Breast epithelium (tissue), 3 donors: ENCODE measurements around the gene COX17.

Experiments used
- CTCF ChIP-seq, 3 donors: fragments of 450-650 bp; IDR thresholded peaks; one replicate each; pipeline ENCODE4 v1.5.1; 2016 to 2017; ENCODE audit warnings: antibody characterized with exemption in 3 of 3, mild to moderate bottlenecking in 3 of 3, moderate library complexity in 3 of 3
- POLR2A ChIP-seq: fragments of 450-650 bp; IDR thresholded peaks from one replicate; pipeline ENCODE4 v1.6.1; 2016; ENCODE audit warnings: antibody characterized with exemption, mild to moderate bottlenecking, moderate library complexity

- no peak for TF ChIP-seq CTCF (IDR thresholded peaks at IDR 0.05)
- no peak for TF ChIP-seq POLR2A
These were observed 4.4 kb downstream of the COX17 start for GRCh38 chr3:119672776-119673175.
